HCT116 (cell line): Measurements from ENCODE around the gene CYB5R3. TPM values are rescaled to one million over a fixed set of nuclear protein-coding genes. Genes with fewer than 3 reads are reported as not detected.

Experiments used
- ATAC-seq: fragments of 200-7000 bp; cut with Tn5 transposase; 2 replicates; pipeline ENCODE4 v1.9.1; 2020; ENCODE audit warnings: mild to moderate bottlenecking, moderate library complexity
- BruUV-seq: library from RNA; stranded (reverse); fragments of 400-500 nt; replicated peaks from 2 replicates; lab custom pipeline; 2021; lab: Mats Ljungman, UMichigan
- CTCF ChIA-PET: fragments of 300-600 bp; sonication (Branson Sonifier 250); formaldehyde crosslinking; loops from one replicate; lab custom pipeline; 2021; ENCODE audit warnings: antibody characterized with exemption; lab: Charles Lee
- POLR2A ChIA-PET: fragments of 300-600, 350-600 bp; sonication (Branson Sonifier 250); formaldehyde crosslinking; loops from one replicate; lab custom pipeline; 2021; ENCODE audit warnings: antibody characterized with exemption; lab: Charles Lee
- RAD21 ChIA-PET, 2 experiments: fragments of 300-600 bp; sonication (Branson Sonifier 250); formaldehyde crosslinking; loops; one replicate each; lab custom pipeline; 2023; ENCODE audit warnings: low total read pairs in 2 of 2; ENCODE audit not compliant: uncharacterized antibody in 2 of 2, unreplicated experiment in 2 of 2, low non-redundant PET in 1 of 2; lab: Charles Lee
- DNase-seq: peaks from one replicate; pipeline ENCODE4 v3.0.0-alpha.2; 2010; ENCODE audit warnings: low read depth, low spot score
- H2AFZ ChIP-seq: fragments of 200-600 bp; shearing (Covaris generic), sonication (generic); 2 replicates; pipeline ENCODE4 v1.6.1; 2017; ENCODE audit warnings: low read depth, mixed run types, mixed read lengths, antibody characterized with exemption, low read length; ENCODE audit not compliant: poor library complexity, severe bottlenecking
- H3K27ac ChIP-seq: 2 replicates; pipeline ENCODE4 v1.5.1; 2012; ENCODE audit warnings: low read depth, low read length
- H3K27me3 ChIP-seq: fragments of 200-600 bp; sonication (generic); 2 replicates; pipeline ENCODE4 v1.6.1; 2016; ENCODE audit warnings: mixed run types, low read length, mixed read lengths; ENCODE audit not compliant: insufficient read depth
- H3K36me3 ChIP-seq, 2 experiments: fragments of 200-500 bp in 1 of 2; fragments of 200-600 bp in 1 of 2; sonication (Bioruptor generic) in 1 of 2; sonication (generic) in 1 of 2; 2 replicates each; pipeline versions ENCODE4 v1.5.1 to v1.6.1; 2014 to 2016; ENCODE audit warnings: low read length in 2 of 2, inconsistent platforms in 1 of 2, mixed read lengths in 1 of 2, mixed run types in 1 of 2; ENCODE audit not compliant: insufficient read depth in 2 of 2, control insufficient read depth in 1 of 2
- H3K4me1 ChIP-seq, 2 experiments: fragments of 200-600 bp in 1 of 2; sonication (generic) in 1 of 2; 2 replicates each; pipeline versions ENCODE4 v1.5.1 to v1.6.1; 2012 to 2017; ENCODE audit warnings: low read length in 2 of 2, inconsistent platforms in 1 of 2, mild to moderate bottlenecking in 1 of 2, mixed read lengths in 1 of 2, mixed run types in 1 of 2, moderate library complexity in 1 of 2; ENCODE audit not compliant: insufficient read depth in 2 of 2, control insufficient read depth in 1 of 2
- H3K4me2 ChIP-seq: fragments of 200-600 bp; sonication (generic); 2 replicates; pipeline ENCODE4 v1.6.1; 2017; ENCODE audit warnings: mixed run types, low read length, mixed read lengths
- H3K4me3 ChIP-seq, 2 experiments: fragments of 200-600 bp in 1 of 2; sonication (generic) in 1 of 2; replicated peaks in 1 of 2; 2 replicates each; pipeline ENCODE4 v1.5.1; 2011 to 2016; ENCODE audit warnings: low read length in 2 of 2, control low read depth in 1 of 2, low read depth in 1 of 2, mild to moderate bottlenecking in 1 of 2, mixed read lengths in 1 of 2, mixed run types in 1 of 2
- H3K79me2 ChIP-seq: fragments of 200-600 bp; sonication (generic); 2 replicates; pipeline ENCODE4 v1.6.1; 2017; ENCODE audit warnings: mild to moderate bottlenecking, mixed run types, low read length, moderate library complexity, mixed read lengths; ENCODE audit not compliant: insufficient read depth
- H3K9ac ChIP-seq: fragments of 200-600 bp; sonication (generic); 2 replicates; pipeline ENCODE4 v1.6.1; 2016; ENCODE audit warnings: low read length, mixed read lengths
- H3K9me2 ChIP-seq: fragments of 200-600 bp; sonication (generic), shearing (Covaris generic); 2 replicates; pipeline ENCODE4 v1.6.1; 2017; ENCODE audit warnings: mixed run types, mild to moderate bottlenecking, moderate library complexity; ENCODE audit not compliant: insufficient read depth
- H3K9me3 ChIP-seq, 2 experiments: fragments of 200-500 bp in 1 of 2; fragments of 200-600 bp in 1 of 2; sonication (Bioruptor generic) in 1 of 2; sonication (generic) in 1 of 2; 2 replicates each; pipeline ENCODE4 v1.6.1; 2014 to 2017; ENCODE audit warnings: low read length in 2 of 2, mixed read lengths in 2 of 2, inconsistent platforms in 1 of 2, low read depth in 1 of 2, mild to moderate bottlenecking in 1 of 2, mixed run types in 1 of 2, moderate library complexity in 1 of 2; ENCODE audit not compliant: control insufficient read depth in 1 of 2, insufficient read depth in 1 of 2
- H4K20me1 ChIP-seq: fragments of 200-600 bp; sonication (generic), shearing (Covaris generic); 2 replicates; pipeline ENCODE4 v1.6.1; 2017; ENCODE audit warnings: mixed run types, mild to moderate bottlenecking, moderate library complexity; ENCODE audit not compliant: insufficient read depth
- ATF3 ChIP-seq: IDR thresholded peaks from 2 replicates; pipeline ENCODE4 v1.6.1; 2012
- CBX3 ChIP-seq: IDR thresholded peaks from 2 replicates; pipeline ENCODE4 v1.6.1; 2012; ENCODE audit warnings: low read depth
- CEBPB ChIP-seq: IDR thresholded peaks from 2 replicates; pipeline ENCODE4 v1.6.1; 2012; ENCODE audit warnings: low read depth
- EGR1 ChIP-seq: IDR thresholded peaks from 2 replicates; pipeline ENCODE4 v1.6.1; 2012; ENCODE audit warnings: low read depth
- ELF1 ChIP-seq: IDR thresholded peaks from 2 replicates; pipeline ENCODE4 v1.6.1; 2012; ENCODE audit warnings: low read depth, borderline replicate concordance
- EZH2 ChIP-seq: fragments of 200-600 bp; sonication (generic); IDR thresholded peaks from 2 replicates; pipeline ENCODE4 v1.6.1; 2017; ENCODE audit warnings: antibody characterized with exemption, mixed run types
- FOSL1 ChIP-seq: IDR thresholded peaks from 2 replicates; pipeline ENCODE4 v1.6.1; 2012; ENCODE audit warnings: low read depth
- POLR2A ChIP-seq: IDR thresholded peaks from 2 replicates; pipeline ENCODE4 v1.7.0; 2011; ENCODE audit warnings: borderline replicate concordance; ENCODE audit not compliant: insufficient read depth, insufficient read length; ENCODE audit errors: extremely low read depth
- POLR2AphosphoS5 ChIP-seq: IDR thresholded peaks from 2 replicates; pipeline ENCODE4 v1.6.1; 2011; ENCODE audit warnings: mild to moderate bottlenecking, low read depth, low read length, moderate library complexity
- RAD21 ChIP-seq: IDR thresholded peaks from 2 replicates; pipeline ENCODE4 v1.6.1; 2012; ENCODE audit warnings: low read depth, mild to moderate bottlenecking
- SIN3A ChIP-seq: IDR thresholded peaks from 2 replicates; pipeline ENCODE4 v1.6.1; 2012; ENCODE audit warnings: low read depth
- SP1 ChIP-seq: IDR thresholded peaks from 2 replicates; pipeline ENCODE4 v1.6.1; 2012; ENCODE audit warnings: low read depth
- SRF ChIP-seq: IDR thresholded peaks from 2 replicates; pipeline ENCODE4 v1.6.1; 2012; ENCODE audit warnings: low read depth
- TCF7L2 ChIP-seq: IDR thresholded peaks from 2 replicates; pipeline ENCODE4 v1.7.0; 2011; ENCODE audit warnings: borderline replicate concordance, inconsistent platforms; ENCODE audit not compliant: insufficient read depth, insufficient read length; ENCODE audit errors: extremely low read depth
- YY1 ChIP-seq: IDR thresholded peaks from 2 replicates; pipeline ENCODE4 v1.6.1; 2011; ENCODE audit warnings: low read length, low read depth, moderate library complexity, mild to moderate bottlenecking; ENCODE audit not compliant: insufficient replicate concordance; ENCODE audit errors: extremely low read depth
- ZBTB33 ChIP-seq: IDR thresholded peaks from 2 replicates; pipeline ENCODE4 v1.6.1; 2011; ENCODE audit warnings: mild to moderate bottlenecking, low read length, moderate library complexity; ENCODE audit not compliant: insufficient replicate concordance; ENCODE audit errors: extremely low read depth
- ZFX ChIP-seq: fragments of 450-650 bp; IDR thresholded peaks from 2 replicates; pipeline ENCODE4 v1.6.1; 2017
- ZNF274 ChIP-seq: fragments of 200-500 bp; sonication (Bioruptor generic); IDR thresholded peaks from 2 replicates; pipeline ENCODE4 v1.6.1; 2014; ENCODE audit warnings: mild to moderate bottlenecking, low read depth, low read length, inconsistent platforms
- intact Hi-C: fragments of 100-400 bp; cut with micrococcal nuclease; formaldehyde crosslinking; loops from 2 replicates; pipeline ENCODE4 v1.10.0; 2022
- total RNA-seq: library from RNA; stranded (reverse); gene quantifications from one replicate; pipeline ENCODE4 v1.2.1, GENCODE V29; 2021; ENCODE audit not compliant: unreplicated experiment
- TF ChIP-seq, protein P1 (sequence below), 3 experiments: fragments of 200-600 bp in 1 of 3; sonication (generic) in 1 of 3; IDR thresholded peaks in 2 of 3; conservative IDR thresholded peaks in 1 of 3; 2 replicates each; pipeline ENCODE4 v1.5.1; 2012 to 2017; ENCODE audit warnings: low read depth in 2 of 3, low read length in 2 of 3, antibody characterized with exemption in 1 of 3, borderline replicate concordance in 1 of 3, control low read depth in 1 of 3, mild to moderate bottlenecking in 1 of 3, mixed read lengths in 1 of 3, mixed run types in 1 of 3, moderate library complexity in 1 of 3; ENCODE audit not compliant: insufficient read depth in 1 of 3
- TF ChIP-seq, protein P2 (sequence below): IDR thresholded peaks from 2 replicates; pipeline ENCODE4 v1.6.1; 2012; ENCODE audit warnings: low read depth

The CYB5R3 gene
- total RNA-seq, 1 experiment from 2014 or later: 127 TPM

GRCh38 chr22:42595434-42595833 is 53.8 kb downstream of the CYB5R3 start:
- Histone ChIP-seq H3K4me1 (no peaks in the 10 kb centered on the region), H3K9me2 (no peaks in the 10 kb centered on the region), H3K4me2 (no peak overlapping the region), H3K4me3 (no peak overlapping the region), H3K9me3 (no peaks in the 10 kb centered on the region), H3K27ac (no peak overlapping the region), H3K9ac (no peak overlapping the region), H2AFZ (no peak overlapping the region), H3K27me3 (no peaks in the 10 kb centered on the region), H4K20me1 (peaks cover 4% of the 10 kb centered on the region; the same call in 1 of the 2 replicates), H3K79me2 (peaks cover 52% of the 10 kb centered on the region), H3K36me3 (peaks cover 64 to 69% of the 10 kb centered on the region in 2 experiments)
- ChIA-PET CTCF (no interaction called here), POLR2A (interaction anchor here (1.6 to 1.9 kb wide), 2 partner anchors 14 to 19 kb away, joined by 4 to 6 read pairs; partner anchors contain the start of gene POLDIP3), RAD21 (no interaction called here)
- TF ChIP-seq POLR2A: no peak
- TF ChIP-seq SRF: no peak
- TF ChIP-seq ZBTB33: no peak
- TF ChIP-seq RAD21: no peak
- TF ChIP-seq CBX3: no peak
- no peak for TF ChIP-seq YY1
- no peak for TF ChIP-seq POLR2AphosphoS5
- TF ChIP-seq, protein P1, sequence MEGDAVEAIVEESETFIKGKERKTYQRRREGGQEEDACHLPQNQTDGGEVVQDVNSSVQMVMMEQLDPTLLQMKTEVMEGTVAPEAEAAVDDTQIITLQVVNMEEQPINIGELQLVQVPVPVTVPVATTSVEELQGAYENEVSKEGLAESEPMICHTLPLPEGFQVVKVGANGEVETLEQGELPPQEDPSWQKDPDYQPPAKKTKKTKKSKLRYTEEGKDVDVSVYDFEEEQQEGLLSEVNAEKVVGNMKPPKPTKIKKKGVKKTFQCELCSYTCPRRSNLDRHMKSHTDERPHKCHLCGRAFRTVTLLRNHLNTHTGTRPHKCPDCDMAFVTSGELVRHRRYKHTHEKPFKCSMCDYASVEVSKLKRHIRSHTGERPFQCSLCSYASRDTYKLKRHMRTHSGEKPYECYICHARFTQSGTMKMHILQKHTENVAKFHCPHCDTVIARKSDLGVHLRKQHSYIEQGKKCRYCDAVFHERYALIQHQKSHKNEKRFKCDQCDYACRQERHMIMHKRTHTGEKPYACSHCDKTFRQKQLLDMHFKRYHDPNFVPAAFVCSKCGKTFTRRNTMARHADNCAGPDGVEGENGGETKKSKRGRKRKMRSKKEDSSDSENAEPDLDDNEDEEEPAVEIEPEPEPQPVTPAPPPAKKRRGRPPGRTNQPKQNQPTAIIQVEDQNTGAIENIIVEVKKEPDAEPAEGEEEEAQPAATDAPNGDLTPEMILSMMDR (IDR thresholded peaks at IDR 0.05 in 2 of 3, conservative IDR thresholded peaks at IDR 0.05 in 1 of 3; ENCODE audit: borderline replicate concordance in 1 of 3, insufficient read depth in 1 of 3, low read depth in 2 of 3, low read length in 2 of 3): no peak
- TF ChIP-seq CEBPB: no peak
- no peak for TF ChIP-seq EZH2
- no peak for TF ChIP-seq SP1
- TF ChIP-seq FOSL1: no peak
- TF ChIP-seq ZNF274: no peak
- no peak for TF ChIP-seq ELF1
- no peak for TF ChIP-seq ATF3
- TF ChIP-seq, protein P2, sequence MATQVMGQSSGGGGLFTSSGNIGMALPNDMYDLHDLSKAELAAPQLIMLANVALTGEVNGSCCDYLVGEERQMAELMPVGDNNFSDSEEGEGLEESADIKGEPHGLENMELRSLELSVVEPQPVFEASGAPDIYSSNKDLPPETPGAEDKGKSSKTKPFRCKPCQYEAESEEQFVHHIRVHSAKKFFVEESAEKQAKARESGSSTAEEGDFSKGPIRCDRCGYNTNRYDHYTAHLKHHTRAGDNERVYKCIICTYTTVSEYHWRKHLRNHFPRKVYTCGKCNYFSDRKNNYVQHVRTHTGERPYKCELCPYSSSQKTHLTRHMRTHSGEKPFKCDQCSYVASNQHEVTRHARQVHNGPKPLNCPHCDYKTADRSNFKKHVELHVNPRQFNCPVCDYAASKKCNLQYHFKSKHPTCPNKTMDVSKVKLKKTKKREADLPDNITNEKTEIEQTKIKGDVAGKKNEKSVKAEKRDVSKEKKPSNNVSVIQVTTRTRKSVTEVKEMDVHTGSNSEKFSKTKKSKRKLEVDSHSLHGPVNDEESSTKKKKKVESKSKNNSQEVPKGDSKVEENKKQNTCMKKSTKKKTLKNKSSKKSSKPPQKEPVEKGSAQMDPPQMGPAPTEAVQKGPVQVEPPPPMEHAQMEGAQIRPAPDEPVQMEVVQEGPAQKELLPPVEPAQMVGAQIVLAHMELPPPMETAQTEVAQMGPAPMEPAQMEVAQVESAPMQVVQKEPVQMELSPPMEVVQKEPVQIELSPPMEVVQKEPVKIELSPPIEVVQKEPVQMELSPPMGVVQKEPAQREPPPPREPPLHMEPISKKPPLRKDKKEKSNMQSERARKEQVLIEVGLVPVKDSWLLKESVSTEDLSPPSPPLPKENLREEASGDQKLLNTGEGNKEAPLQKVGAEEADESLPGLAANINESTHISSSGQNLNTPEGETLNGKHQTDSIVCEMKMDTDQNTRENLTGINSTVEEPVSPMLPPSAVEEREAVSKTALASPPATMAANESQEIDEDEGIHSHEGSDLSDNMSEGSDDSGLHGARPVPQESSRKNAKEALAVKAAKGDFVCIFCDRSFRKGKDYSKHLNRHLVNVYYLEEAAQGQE: no peak
- no peak for TF ChIP-seq EGR1
- TF ChIP-seq SIN3A: no peak
- no peak for TF ChIP-seq TCF7L2
- TF ChIP-seq ZFX: no peak
- BruUV-seq: no TSS peak
- no peak for ATAC-seq
- intact Hi-C loops: no loop called here
- no peak for DNase-seq
